ENCODE measurements around the gene TMA16.
A peak's percentile ranks its signal among the peaks of the same experiment; 100 is the strongest.
"Not testable (repeated sequence)": the region's sequence is repeated elsewhere in the genome, so short reads cannot be mapped to it uniquely, and the experiment has no call there.

The TMA16 gene

GRCh38 chr4:163536091-163536490 lies 41.6 kb downstream of the TMA16 start:
- Histone ChIP-seq H3K27me3 (ENCODE audit: insufficient read depth, insufficient read length) (no peaks in the 10 kb centered on the region), H3K9me3 (ENCODE audit: insufficient read depth, low read length) (no peaks in the 10 kb centered on the region), H3K9ac (ENCODE audit: insufficient read length, low read depth) (no peak overlapping the region), H3K4me1 (ENCODE audit: insufficient read depth, insufficient read length) (peaks cover 2% of the 10 kb centered on the region), H3K4me3 (ENCODE audit: insufficient read length, low read depth) (no peak overlapping the region), H3K36me3 (ENCODE audit: insufficient read depth, insufficient read length, low read length) (no peaks in the 10 kb centered on the region)
- no peak for DNase-seq (ENCODE audit: low read depth, low spot score)
- TF ChIP-seq YY1 (IDR thresholded peaks at IDR 0.05; ENCODE audit: insufficient read depth, insufficient read length) (no peak), ZNF274 (IDR thresholded peaks at IDR 0.05; ENCODE audit: low read depth, low read length) (no peak), SUZ12 (IDR thresholded peaks at IDR 0.05; ENCODE audit: extremely low read depth, insufficient read depth, insufficient read length) (no peak)

- Histone ChIP-seq H3K4me3 (ENCODE audit: insufficient read length, low read depth) (no peak overlapping the region), H3K36me3 (ENCODE audit: insufficient read depth, insufficient read length, low read length) (no peaks in the 10 kb centered on the region), H3K9me3 (ENCODE audit: insufficient read depth, low read length) (no peaks in the 10 kb centered on the region), H3K27me3 (ENCODE audit: insufficient read depth, insufficient read length) (no peaks in the 10 kb centered on the region), H3K9ac (ENCODE audit: insufficient read length, low read depth) (no peak overlapping the region), H3K4me1 (ENCODE audit: insufficient read depth, insufficient read length) (peaks cover 2% of the 10 kb centered on the region)
- TF ChIP-seq YY1 (IDR thresholded peaks at IDR 0.05; ENCODE audit: insufficient read depth, insufficient read length) = no peak
- no peak for TF ChIP-seq SUZ12 (IDR thresholded peaks at IDR 0.05; ENCODE audit: extremely low read depth, insufficient read depth, insufficient read length)
- TF ChIP-seq ZNF274 (IDR thresholded peaks at IDR 0.05; ENCODE audit: low read depth, low read length) = no peak
- DNase-seq (ENCODE audit: low read depth, low spot score) = no peak
These were observed 42.6 kb downstream of the TMA16 start for GRCh38 chr4:163537114-163537513.

- H3K4me3 ChIP-seq (ENCODE audit: insufficient read length, low read depth); H3K9me3 ChIP-seq (ENCODE audit: insufficient read depth, low read length); H3K9ac ChIP-seq (ENCODE audit: insufficient read length, low read depth); H3K36me3 ChIP-seq (ENCODE audit: insufficient read depth, insufficient read length, low read length); H3K27me3 ChIP-seq (ENCODE audit: insufficient read depth, insufficient read length); H3K4me1 ChIP-seq (ENCODE audit: insufficient read depth, insufficient read length); DNase-seq (ENCODE audit: low read depth, low spot score): not testable (repeated sequence)
These were observed 44.3 kb downstream of the TMA16 start for GRCh38 chr4:163538820-163539219.

- Histone ChIP-seq H3K4me1 (ENCODE audit: insufficient read depth, insufficient read length) (peaks cover 2% of the 10 kb centered on the region), H3K4me3 (ENCODE audit: insufficient read length, low read depth) (no peak overlapping the region), H3K36me3 (ENCODE audit: insufficient read depth, insufficient read length, low read length) (no peaks in the 10 kb centered on the region), H3K27me3 (ENCODE audit: insufficient read depth, insufficient read length) (no peaks in the 10 kb centered on the region), H3K9ac (ENCODE audit: insufficient read length, low read depth) (no peak overlapping the region), H3K9me3 (ENCODE audit: insufficient read depth, low read length) (no peaks in the 10 kb centered on the region)
- no peak for TF ChIP-seq YY1 (IDR thresholded peaks at IDR 0.05; ENCODE audit: insufficient read depth, insufficient read length)
- no peak for TF ChIP-seq ZNF274 (IDR thresholded peaks at IDR 0.05; ENCODE audit: low read depth, low read length)
- no peak for TF ChIP-seq SUZ12 (IDR thresholded peaks at IDR 0.05; ENCODE audit: extremely low read depth, insufficient read depth, insufficient read length)
- DNase-seq (ENCODE audit: low read depth, low spot score) = no peak
These were observed 46.0 kb downstream of the TMA16 start for GRCh38 chr4:163540448-163540847.

GRCh38 chr4:163540977-163541376 lies 46.5 kb downstream of the TMA16 start:
- no peak for TF ChIP-seq SUZ12 (IDR thresholded peaks at IDR 0.05; ENCODE audit: extremely low read depth, insufficient read depth, insufficient read length)
- no peak for TF ChIP-seq YY1 (IDR thresholded peaks at IDR 0.05; ENCODE audit: insufficient read depth, insufficient read length)
- no peaks in the 10 kb centered on the region for H3K27me3 ChIP-seq (ENCODE audit: insufficient read depth, insufficient read length)
- H3K4me3 ChIP-seq (ENCODE audit: insufficient read length, low read depth) = no peak overlapping the region
- no peaks in the 10 kb centered on the region for H3K9me3 ChIP-seq (ENCODE audit: insufficient read depth, low read length)
- H3K4me1 ChIP-seq (ENCODE audit: insufficient read depth, insufficient read length) = peaks cover 2% of the 10 kb centered on the region
- no peaks in the 10 kb centered on the region for H3K36me3 ChIP-seq (ENCODE audit: insufficient read depth, insufficient read length, low read length)
- H3K9ac ChIP-seq (ENCODE audit: insufficient read length, low read depth) = no peak overlapping the region
- no peak for DNase-seq (ENCODE audit: low read depth, low spot score)

GRCh38 chr4:163542275-163542674 lies 47.8 kb downstream of the TMA16 start:
- Histone ChIP-seq H3K9ac (ENCODE audit: insufficient read length, low read depth) (no peak overlapping the region), H3K4me3 (ENCODE audit: insufficient read length, low read depth) (no peak overlapping the region), H3K4me1 (ENCODE audit: insufficient read depth, insufficient read length) (peaks cover 2% of the 10 kb centered on the region), H3K27me3 (ENCODE audit: insufficient read depth, insufficient read length) (no peaks in the 10 kb centered on the region), H3K36me3 (ENCODE audit: insufficient read depth, insufficient read length, low read length) (no peaks in the 10 kb centered on the region), H3K9me3 (ENCODE audit: insufficient read depth, low read length) (no peaks in the 10 kb centered on the region)
- TF ChIP-seq YY1 (IDR thresholded peaks at IDR 0.05; ENCODE audit: insufficient read depth, insufficient read length) (no peak), ZNF274 (IDR thresholded peaks at IDR 0.05; ENCODE audit: low read depth, low read length) (no peak), SUZ12 (IDR thresholded peaks at IDR 0.05; ENCODE audit: extremely low read depth, insufficient read depth, insufficient read length) (no peak)
- no peak for DNase-seq (ENCODE audit: low read depth, low spot score)

- Histone ChIP-seq H3K36me3 (ENCODE audit: insufficient read depth, insufficient read length, low read length) (no peaks in the 10 kb centered on the region), H3K9ac (ENCODE audit: insufficient read length, low read depth) (no peak overlapping the region), H3K4me3 (ENCODE audit: insufficient read length, low read depth) (no peak overlapping the region), H3K27me3 (ENCODE audit: insufficient read depth, insufficient read length) (no peaks in the 10 kb centered on the region), H3K9me3 (ENCODE audit: insufficient read depth, low read length) (no peaks in the 10 kb centered on the region), H3K4me1 (ENCODE audit: insufficient read depth, insufficient read length) (no peaks in the 10 kb centered on the region)
- peak; percentile 27 for DNase-seq (ENCODE audit: low read depth, low spot score)
- TF ChIP-seq ZNF274 (IDR thresholded peaks at IDR 0.05; ENCODE audit: low read depth, low read length) = no peak
- no peak for TF ChIP-seq SUZ12 (IDR thresholded peaks at IDR 0.05; ENCODE audit: extremely low read depth, insufficient read depth, insufficient read length)
- TF ChIP-seq YY1 (IDR thresholded peaks at IDR 0.05; ENCODE audit: insufficient read depth, insufficient read length) = no peak
These were observed 50.0 kb downstream of the TMA16 start for GRCh38 chr4:163544407-163545038.
